ENCODE results near the gene SATB2.

The SATB2 gene

DNA sequence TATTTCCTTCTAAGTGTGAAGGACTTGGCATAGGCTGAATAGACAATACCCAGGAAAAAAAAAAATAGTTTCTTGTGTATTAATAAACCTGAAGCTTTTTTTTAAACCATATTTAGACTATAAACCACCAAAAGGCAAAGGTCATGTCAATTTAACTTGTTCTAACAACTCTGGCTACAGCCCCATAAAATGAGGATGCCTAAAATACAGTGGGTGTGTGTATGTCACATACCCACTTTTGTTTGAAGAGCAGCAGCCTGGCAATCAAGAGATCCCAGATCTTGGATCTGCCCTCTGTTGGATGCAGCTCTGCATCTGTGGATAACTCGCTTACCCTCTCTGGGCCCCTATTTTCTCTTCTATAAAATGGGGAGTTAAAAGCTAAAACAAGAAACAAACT, 65.4 kb downstream of the SATB2 start:
- TF ChIP-seq PATZ1 (CRISPR knock-in tag; IDR thresholded peaks at IDR 0.05; ENCODE audit: borderline replicate concordance) (no peak), ZNF8 (CRISPR knock-in tag; IDR thresholded peaks at IDR 0.05) (no peak), ZC3H10 (CRISPR knock-in tag; IDR thresholded peaks at IDR 0.05) (no peak), TCF4 (CRISPR knock-in tag; IDR thresholded peaks at IDR 0.05; ENCODE audit: borderline replicate concordance) (no peak), TOX (CRISPR knock-in tag; IDR thresholded peaks at IDR 0.05; ENCODE audit: borderline replicate concordance) (no peak), CSDC2 (CRISPR knock-in tag; IDR thresholded peaks at IDR 0.05) (no peak), ARNTL (CRISPR knock-in tag; IDR thresholded peaks at IDR 0.05; ENCODE audit: borderline replicate concordance, low read depth) (no peak), BACH2 (CRISPR knock-in tag; IDR thresholded peaks at IDR 0.05; ENCODE audit: borderline replicate concordance) (no peak), RARB (CRISPR knock-in tag; IDR thresholded peaks at IDR 0.05) (no peak), TSHZ2 (CRISPR knock-in tag; IDR thresholded peaks at IDR 0.05) (no peak), ZFP30 (CRISPR knock-in tag; IDR thresholded peaks at IDR 0.05) (no peak)
- TF ChIP-seq, protein P1, sequence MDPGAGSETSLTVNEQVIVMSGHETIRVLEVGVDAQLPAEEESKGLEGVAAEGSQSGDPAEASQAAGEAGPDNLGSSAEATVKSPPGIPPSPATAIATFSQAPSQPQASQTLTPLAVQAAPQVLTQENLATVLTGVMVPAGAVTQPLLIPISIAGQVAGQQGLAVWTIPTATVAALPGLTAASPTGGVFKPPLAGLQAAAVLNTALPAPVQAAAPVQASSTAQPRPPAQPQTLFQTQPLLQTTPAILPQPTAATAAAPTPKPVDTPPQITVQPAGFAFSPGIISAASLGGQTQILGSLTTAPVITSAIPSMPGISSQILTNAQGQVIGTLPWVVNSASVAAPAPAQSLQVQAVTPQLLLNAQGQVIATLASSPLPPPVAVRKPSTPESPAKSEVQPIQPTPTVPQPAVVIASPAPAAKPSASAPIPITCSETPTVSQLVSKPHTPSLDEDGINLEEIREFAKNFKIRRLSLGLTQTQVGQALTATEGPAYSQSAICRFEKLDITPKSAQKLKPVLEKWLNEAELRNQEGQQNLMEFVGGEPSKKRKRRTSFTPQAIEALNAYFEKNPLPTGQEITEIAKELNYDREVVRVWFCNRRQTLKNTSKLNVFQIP (CRISPR knock-in tag; IDR thresholded peaks at IDR 0.05; ENCODE audit: borderline replicate concordance, low read depth), result no peak
- no peak for ATAC-seq

GRCh38 chr2:199388728-199389268, 68.9 kb downstream of the SATB2 start:
- TF ChIP-seq GLIS3 (CRISPR knock-in tag; IDR thresholded peaks at IDR 0.05) (no peak), ESRRG (CRISPR knock-in tag; IDR thresholded peaks at IDR 0.05) (no peak), CSDC2 (CRISPR knock-in tag; IDR thresholded peaks at IDR 0.05) (no peak)
- no peak for ATAC-seq

DNA sequence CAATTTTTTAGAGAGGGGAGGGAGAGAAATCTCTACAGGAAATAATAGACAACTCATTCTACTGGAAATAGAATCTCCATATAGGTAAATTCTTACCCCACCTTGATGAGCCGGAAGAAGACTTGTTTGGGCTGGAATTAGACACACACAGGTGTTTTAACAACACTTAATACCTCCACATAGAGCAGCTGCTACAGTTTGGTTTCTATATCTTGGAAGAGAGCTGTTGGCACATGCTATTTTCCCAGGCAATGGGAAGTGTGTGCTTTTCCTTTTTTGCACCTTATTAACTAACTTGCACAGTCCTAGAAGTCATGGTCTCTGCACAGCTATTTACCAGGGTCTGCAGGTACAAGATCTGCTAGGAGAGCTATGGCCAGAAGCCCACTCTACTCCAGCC, 73.7 kb downstream of the SATB2 start:
- TF ChIP-seq OSR1 (CRISPR knock-in tag; IDR thresholded peaks at IDR 0.05), result no peak
- TF ChIP-seq, protein P1 (CRISPR knock-in tag; IDR thresholded peaks at IDR 0.05; ENCODE audit: borderline replicate concordance, low read depth), result no peak
- TF ChIP-seq SNAI2 (CRISPR knock-in tag; IDR thresholded peaks at IDR 0.05), result no peak
- TF ChIP-seq GLIS3 (CRISPR knock-in tag; IDR thresholded peaks at IDR 0.05), result no peak
- no peak for TF ChIP-seq TSHZ2 (CRISPR knock-in tag; IDR thresholded peaks at IDR 0.05)
- no peak for TF ChIP-seq ISL1 (CRISPR knock-in tag; IDR thresholded peaks at IDR 0.05)
- TF ChIP-seq ZC3H10 (CRISPR knock-in tag; IDR thresholded peaks at IDR 0.05), result no peak
- TF ChIP-seq ZNF70 (CRISPR knock-in tag; IDR thresholded peaks at IDR 0.05), result no peak
- TF ChIP-seq ZFP30 (CRISPR knock-in tag; IDR thresholded peaks at IDR 0.05), result no peak
- no peak for TF ChIP-seq ARNTL (CRISPR knock-in tag; IDR thresholded peaks at IDR 0.05; ENCODE audit: borderline replicate concordance, low read depth)
- TF ChIP-seq ZNF565 (CRISPR knock-in tag; conservative IDR thresholded peaks at IDR 0.05; ENCODE audit: low read depth), result no peak
- TF ChIP-seq BACH2 (CRISPR knock-in tag; IDR thresholded peaks at IDR 0.05; ENCODE audit: borderline replicate concordance), result no peak
- no peak for TF ChIP-seq CSRNP3 (CRISPR knock-in tag; IDR thresholded peaks at IDR 0.05)
- TF ChIP-seq PPARA (CRISPR knock-in tag; IDR thresholded peaks at IDR 0.05; ENCODE audit: borderline replicate concordance), result no peak
- no peak for TF ChIP-seq TCF4 (CRISPR knock-in tag; IDR thresholded peaks at IDR 0.05; ENCODE audit: borderline replicate concordance)
- no peak for TF ChIP-seq ZNF8 (CRISPR knock-in tag; IDR thresholded peaks at IDR 0.05)
- TF ChIP-seq ESRRG (CRISPR knock-in tag; IDR thresholded peaks at IDR 0.05), result no peak
- TF ChIP-seq PATZ1 (CRISPR knock-in tag; IDR thresholded peaks at IDR 0.05; ENCODE audit: borderline replicate concordance), result no peak
- no peak for TF ChIP-seq RARB (CRISPR knock-in tag; IDR thresholded peaks at IDR 0.05)
- TF ChIP-seq CSDC2 (CRISPR knock-in tag; IDR thresholded peaks at IDR 0.05), result no peak
- ATAC-seq, result no peak

Data from SK-N-SH treated with all-trans-retinoic acid at 6 μM for 48 hours (cell line).